Coronary artery (tissue), 2 donors: ENCODE data around the gene PROSER3.
"Not testable (repeated sequence)": the region's sequence is repeated elsewhere in the genome, so short reads cannot be mapped to it uniquely, and the experiment has no call there.

Experiments
- DNase-seq: peaks from one replicate; pipeline ENCODE4 v3.0.0-alpha.2; 2017; ENCODE audit warnings: low spot score
- H3K27ac ChIP-seq, 2 donors: fragments of 200-600 bp; sonication (generic); one replicate each; pipeline ENCODE4 v1.5.1; 2016 to 2019
- H3K4me3 ChIP-seq: fragments of 200-600 bp; sonication (generic); 2 replicates; pipeline ENCODE4 v1.5.1; 2016; ENCODE audit warnings: mild to moderate bottlenecking, moderate library complexity
- TF ChIP-seq, protein P1 (sequence below): fragments of 200-600 bp; sonication (generic); IDR thresholded peaks from one replicate; pipeline ENCODE4 v1.5.1; 2019; ENCODE audit warnings: antibody characterized with exemption

Gene PROSER3

DNA sequence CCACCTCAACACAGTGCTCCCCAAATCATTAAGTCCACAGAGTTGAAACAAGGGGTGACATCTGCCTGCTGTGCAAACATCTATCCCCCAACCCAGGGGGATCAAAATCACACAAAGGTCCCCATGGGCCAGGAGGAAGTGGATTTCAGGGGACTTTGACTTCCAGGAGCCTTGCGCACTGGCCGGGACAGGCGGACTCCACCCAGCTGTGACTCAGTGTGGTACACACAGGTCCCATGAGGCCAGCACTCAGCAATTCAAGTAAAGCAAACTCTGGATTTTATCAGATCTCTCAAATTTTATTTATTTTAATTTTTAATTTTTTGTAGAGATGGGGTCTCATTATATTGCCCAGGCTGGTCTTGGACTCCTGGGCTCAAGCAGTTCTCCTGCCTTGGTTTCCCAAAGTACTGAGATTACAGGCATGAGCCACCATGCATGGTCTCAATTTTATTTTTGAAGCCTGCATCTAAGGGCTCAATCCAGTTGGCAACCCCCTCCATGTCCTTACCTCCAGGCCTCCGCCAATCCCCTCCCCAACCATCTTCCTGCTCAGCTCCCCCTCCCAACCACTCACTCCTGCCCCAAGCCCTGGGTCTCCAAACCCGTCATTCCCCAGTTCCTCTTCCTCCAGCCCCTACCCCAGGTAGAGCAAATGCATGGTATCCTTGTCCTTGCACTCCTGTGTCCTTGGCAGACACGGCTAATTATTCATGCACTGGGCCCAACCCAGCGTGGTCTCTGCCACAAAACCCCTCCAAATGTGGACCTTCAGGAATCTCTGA is 35.6 kb downstream of the PROSER3 start:
- Histone ChIP-seq H3K4me3 (no peak overlapping the region), H3K27ac (no peak overlapping the region)
- TF ChIP-seq, protein P1, sequence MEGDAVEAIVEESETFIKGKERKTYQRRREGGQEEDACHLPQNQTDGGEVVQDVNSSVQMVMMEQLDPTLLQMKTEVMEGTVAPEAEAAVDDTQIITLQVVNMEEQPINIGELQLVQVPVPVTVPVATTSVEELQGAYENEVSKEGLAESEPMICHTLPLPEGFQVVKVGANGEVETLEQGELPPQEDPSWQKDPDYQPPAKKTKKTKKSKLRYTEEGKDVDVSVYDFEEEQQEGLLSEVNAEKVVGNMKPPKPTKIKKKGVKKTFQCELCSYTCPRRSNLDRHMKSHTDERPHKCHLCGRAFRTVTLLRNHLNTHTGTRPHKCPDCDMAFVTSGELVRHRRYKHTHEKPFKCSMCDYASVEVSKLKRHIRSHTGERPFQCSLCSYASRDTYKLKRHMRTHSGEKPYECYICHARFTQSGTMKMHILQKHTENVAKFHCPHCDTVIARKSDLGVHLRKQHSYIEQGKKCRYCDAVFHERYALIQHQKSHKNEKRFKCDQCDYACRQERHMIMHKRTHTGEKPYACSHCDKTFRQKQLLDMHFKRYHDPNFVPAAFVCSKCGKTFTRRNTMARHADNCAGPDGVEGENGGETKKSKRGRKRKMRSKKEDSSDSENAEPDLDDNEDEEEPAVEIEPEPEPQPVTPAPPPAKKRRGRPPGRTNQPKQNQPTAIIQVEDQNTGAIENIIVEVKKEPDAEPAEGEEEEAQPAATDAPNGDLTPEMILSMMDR, result no peak
- no peak for DNase-seq

GRCh38 chr19:35795564-35795963 is 37.6 kb downstream of the PROSER3 start:
- DNase-seq, H3K27ac ChIP-seq, H3K4me3 ChIP-seq: not testable (repeated sequence)

DNA sequence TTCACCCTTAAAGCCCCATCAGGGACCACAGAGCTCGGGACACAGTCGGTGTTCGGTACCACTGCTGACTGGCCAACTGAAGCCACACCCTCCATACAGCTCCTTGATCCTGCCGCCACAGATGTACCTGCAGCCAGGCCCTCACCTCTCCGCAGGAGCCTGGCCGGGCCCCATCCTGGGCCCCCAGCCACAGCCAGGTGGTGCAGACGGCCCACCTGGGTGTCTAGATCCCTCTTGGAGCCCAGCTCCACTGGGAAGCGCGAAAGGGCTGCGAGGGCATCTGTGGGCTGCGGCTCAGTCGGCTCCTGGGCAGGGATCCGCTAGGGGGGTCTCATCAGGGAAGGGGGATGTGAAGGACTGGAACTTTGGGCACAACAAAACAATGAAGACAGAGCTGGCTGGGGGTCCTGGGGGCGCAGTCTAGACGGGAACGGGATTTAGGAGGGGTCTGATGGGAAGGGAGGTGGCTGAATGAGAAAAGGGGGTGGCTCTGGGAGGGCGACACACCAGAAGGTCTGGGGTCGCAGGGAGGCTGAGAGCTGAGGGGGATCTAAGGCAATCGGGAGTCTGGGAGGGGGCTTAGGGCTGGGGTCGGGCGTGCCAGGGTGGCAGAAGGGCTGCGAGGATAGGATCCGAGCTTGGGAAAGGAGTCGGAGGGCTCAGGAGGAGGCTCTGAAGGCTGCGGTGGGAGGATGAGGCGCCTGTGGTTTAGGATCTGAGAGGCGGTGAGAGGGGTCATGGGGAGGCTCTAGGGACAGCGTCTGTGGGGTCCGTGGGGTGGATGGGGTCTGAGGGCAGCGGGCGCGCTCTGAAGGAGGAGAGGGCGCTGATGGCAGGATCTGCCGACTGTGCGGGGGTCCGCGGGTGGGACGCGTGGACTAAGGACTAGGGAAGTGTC is 38.9 kb downstream of the PROSER3 start:
- no peak for DNase-seq
- H3K4me3 ChIP-seq, result no peak overlapping the region
- TF ChIP-seq, protein P1, result no peak
- no peak overlapping the region for H3K27ac ChIP-seq

DNA sequence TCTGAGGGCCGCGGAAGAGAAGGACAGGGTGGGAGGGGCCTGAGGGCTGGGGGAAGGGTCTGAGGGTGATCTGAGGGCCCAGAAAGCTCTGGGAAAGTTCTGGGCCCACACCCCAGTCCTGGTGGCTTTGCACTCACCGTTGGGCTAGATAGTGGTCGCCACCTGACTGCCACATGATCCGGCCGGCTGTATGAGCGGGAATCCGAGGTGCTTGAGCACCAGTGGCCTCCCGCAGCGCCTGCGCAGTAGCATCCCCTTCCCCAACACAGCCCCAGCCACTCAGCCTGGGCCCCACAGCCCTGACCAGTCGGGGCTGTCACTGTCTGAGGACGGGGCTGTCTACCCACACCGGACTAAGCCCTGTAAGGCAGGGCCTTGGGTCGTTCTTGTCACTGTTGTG is 39.7 kb downstream of the PROSER3 start:
- Histone ChIP-seq H3K27ac (no peak overlapping the region), H3K4me3 (no peak overlapping the region)
- no peak for DNase-seq
- TF ChIP-seq, protein P1, result no peak

- H3K27ac ChIP-seq, result no peak overlapping the region
- TF ChIP-seq, protein P1, result no peak
- DNase-seq, result no peak
- H3K4me3 ChIP-seq, result no peak overlapping the region
These were observed 43.9 kb downstream of the PROSER3 start for GRCh38 chr19:35801828-35802227.

DNA sequence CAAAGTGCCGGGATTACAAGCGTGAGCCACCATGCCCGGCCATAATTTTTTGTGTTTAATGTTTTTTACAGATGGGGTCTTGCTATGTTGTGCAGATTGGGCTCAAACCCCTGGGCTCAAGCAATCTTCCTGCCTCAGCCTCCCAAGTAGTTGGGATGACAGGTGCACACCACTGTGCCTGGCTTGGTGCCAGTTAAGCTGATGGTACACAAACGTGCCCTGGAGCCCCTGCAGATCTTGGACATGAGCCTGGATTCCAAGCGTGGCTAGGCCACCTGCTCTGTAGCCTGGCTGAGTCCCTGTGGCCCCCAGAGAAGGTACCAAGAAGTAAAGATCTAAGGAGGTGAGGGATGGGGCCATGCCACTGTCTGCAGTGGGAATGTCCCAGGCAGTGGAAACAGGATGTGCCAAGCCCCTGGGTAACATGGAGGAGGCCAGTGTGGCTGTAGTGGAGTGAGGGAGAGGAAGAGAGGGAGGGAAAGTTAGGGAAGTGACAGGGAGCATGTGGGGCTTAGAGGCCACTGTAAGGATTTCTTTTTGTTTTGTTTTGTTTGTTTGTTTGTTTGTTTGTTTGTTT is 47.6 kb downstream of the PROSER3 start:
- Histone ChIP-seq H3K27ac (no peak overlapping the region), H3K4me3 (no peak overlapping the region)
- TF ChIP-seq, protein P1, result no peak
- DNase-seq, result no peak

DNA sequence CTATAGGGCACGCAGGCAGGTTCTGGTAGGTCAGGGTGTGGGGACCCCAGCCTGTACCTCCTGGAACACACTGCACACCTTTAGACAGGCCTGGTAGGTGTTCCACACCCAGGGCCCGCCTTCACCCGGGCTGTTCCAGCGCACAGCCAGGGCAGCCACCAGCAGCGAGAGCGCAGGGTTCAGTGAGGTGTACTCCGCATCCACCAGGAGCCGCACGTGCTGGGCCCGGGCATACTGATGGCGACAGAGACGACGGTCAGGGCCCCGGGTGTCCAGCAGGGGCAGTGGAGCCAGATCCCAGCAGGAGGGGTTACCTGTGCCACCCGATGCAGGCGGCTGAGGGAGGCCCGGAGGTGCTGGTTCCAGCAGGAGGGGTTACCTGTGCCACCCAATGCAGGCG is 48.6 kb downstream of the PROSER3 start:
- TF ChIP-seq, protein P1, result no peak
- no peak for DNase-seq
- H3K27ac ChIP-seq, result no peak overlapping the region
- H3K4me3 ChIP-seq, result no peak overlapping the region
